GM21529 (cell line): ENCODE results near the gene TCF7L2.
"Not testable (repeated sequence)": the region's sequence is repeated elsewhere in the genome, so short reads cannot be mapped to it uniquely, and the experiment has no call there.

Experiments
- ATAC-seq: cut with Tn5 transposase; IDR thresholded peaks from one replicate; pipeline ENCODE4 v1.9.1; 2021; ENCODE audit not compliant: unreplicated experiment

The TCF7L2 gene

GRCh38 chr10:113061557-113061956 is 111.5 kb downstream of the TCF7L2 start:
- no peak for ATAC-seq

- ATAC-seq, result no peak
Observed at GRCh38 chr10:113063043-113063967, 113.3 kb downstream of the TCF7L2 start.

GRCh38 chr10:113064039-113064438 is 114.0 kb downstream of the TCF7L2 start:
- no peak for ATAC-seq

- ATAC-seq, result not testable (repeated sequence)
Observed at GRCh38 chr10:113066120-113066519, 116.1 kb downstream of the TCF7L2 start.

GRCh38 chr10:113066561-113067312 is 116.7 kb downstream of the TCF7L2 start:
- ATAC-seq, result no peak

GRCh38 chr10:113067501-113067900 is 117.5 kb downstream of the TCF7L2 start:
- no peak for ATAC-seq

GRCh38 chr10:113068178-113068890 is 118.3 kb downstream of the TCF7L2 start:
- no peak for ATAC-seq

GRCh38 chr10:113069595-113069994 is 119.5 kb downstream of the TCF7L2 start:
- ATAC-seq, result no peak

GRCh38 chr10:113071446-113071845 is 121.4 kb downstream of the TCF7L2 start:
- no peak for ATAC-seq

GRCh38 chr10:113073549-113074189 is 123.6 kb downstream of the TCF7L2 start:
- no peak for ATAC-seq

- ATAC-seq, result no peak
Observed at GRCh38 chr10:113076949-113077348, 126.9 kb downstream of the TCF7L2 start.

GRCh38 chr10:113078282-113078907 is 128.3 kb downstream of the TCF7L2 start:
- no peak for ATAC-seq

GRCh38 chr10:113080061-113080924 is 130.2 kb downstream of the TCF7L2 start:
- ATAC-seq, result no peak

GRCh38 chr10:113080925-113081229 is 130.8 kb downstream of the TCF7L2 start:
- ATAC-seq, result no peak

- no peak for ATAC-seq
Observed at GRCh38 chr10:113084031-113084430, 134.0 kb downstream of the TCF7L2 start.

- ATAC-seq, result no peak
Observed at GRCh38 chr10:113085776-113086175, 135.7 kb downstream of the TCF7L2 start.

GRCh38 chr10:113086282-113086681 is 136.2 kb downstream of the TCF7L2 start:
- ATAC-seq, result no peak

- no peak for ATAC-seq
Observed at GRCh38 chr10:113087165-113088029, 137.3 kb downstream of the TCF7L2 start.

GRCh38 chr10:113088194-113088593 is 138.1 kb downstream of the TCF7L2 start:
- no peak for ATAC-seq
